ENCODE measurements around the gene RASD2.
"Not testable (repeated sequence)": the region's sequence is repeated elsewhere in the genome, so short reads cannot be mapped to it uniquely, and the experiment has no call there.

The RASD2 gene

DNA sequence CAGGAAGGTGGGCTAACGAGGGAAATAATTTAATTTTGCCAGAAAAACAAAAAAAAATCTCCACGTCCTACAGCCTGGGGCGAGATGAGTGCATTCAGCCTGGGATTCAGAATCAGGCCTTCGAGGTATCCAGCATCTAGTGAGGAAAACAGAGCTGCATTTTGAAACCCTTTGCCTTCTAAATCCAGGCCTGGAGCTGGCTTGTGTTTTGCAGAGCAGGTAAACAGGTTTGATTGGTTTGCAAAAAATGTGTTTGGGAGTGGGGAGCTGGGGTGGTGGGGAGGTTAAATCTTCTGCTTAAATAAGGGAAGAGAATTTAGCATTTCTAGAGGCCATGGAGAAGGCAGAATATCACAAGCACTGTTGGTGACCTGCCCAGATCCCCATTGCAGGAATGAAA lies 29.7 kb upstream of the RASD2 start:
- TF ChIP-seq, protein P1, sequence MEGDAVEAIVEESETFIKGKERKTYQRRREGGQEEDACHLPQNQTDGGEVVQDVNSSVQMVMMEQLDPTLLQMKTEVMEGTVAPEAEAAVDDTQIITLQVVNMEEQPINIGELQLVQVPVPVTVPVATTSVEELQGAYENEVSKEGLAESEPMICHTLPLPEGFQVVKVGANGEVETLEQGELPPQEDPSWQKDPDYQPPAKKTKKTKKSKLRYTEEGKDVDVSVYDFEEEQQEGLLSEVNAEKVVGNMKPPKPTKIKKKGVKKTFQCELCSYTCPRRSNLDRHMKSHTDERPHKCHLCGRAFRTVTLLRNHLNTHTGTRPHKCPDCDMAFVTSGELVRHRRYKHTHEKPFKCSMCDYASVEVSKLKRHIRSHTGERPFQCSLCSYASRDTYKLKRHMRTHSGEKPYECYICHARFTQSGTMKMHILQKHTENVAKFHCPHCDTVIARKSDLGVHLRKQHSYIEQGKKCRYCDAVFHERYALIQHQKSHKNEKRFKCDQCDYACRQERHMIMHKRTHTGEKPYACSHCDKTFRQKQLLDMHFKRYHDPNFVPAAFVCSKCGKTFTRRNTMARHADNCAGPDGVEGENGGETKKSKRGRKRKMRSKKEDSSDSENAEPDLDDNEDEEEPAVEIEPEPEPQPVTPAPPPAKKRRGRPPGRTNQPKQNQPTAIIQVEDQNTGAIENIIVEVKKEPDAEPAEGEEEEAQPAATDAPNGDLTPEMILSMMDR (IDR thresholded peaks at IDR 0.05; ENCODE audit: control insufficient read depth, insufficient read depth, low read depth, low read length, missing control alignments), result no peak
- no peak for DNase-seq (ENCODE audit: low read depth)

DNA sequence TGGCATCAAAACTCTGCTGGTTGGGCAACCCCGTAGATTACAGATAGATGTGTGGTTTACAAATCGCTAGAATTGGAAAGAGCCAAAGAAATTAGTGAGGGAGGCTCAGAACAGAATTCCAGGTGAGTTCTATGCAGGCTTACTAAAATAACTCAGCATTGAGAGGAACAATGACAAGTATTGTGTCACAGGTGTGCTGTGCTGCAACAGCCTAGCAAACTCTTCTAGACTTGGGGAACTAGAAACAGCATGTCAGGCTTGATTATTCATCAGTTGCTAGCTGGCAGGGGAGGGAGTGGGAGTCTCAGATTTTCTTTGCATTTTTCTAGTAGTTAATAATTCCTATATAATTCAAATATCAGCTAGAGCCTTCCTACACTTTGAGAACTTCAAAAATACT lies 26.3 kb upstream of the RASD2 start:
- TF ChIP-seq, protein P1 (IDR thresholded peaks at IDR 0.05; ENCODE audit: control insufficient read depth, insufficient read depth, low read depth, low read length, missing control alignments), result no peak
- DNase-seq (ENCODE audit: low read depth), result no peak
- H3K4me3 ChIP-seq (ENCODE audit: control insufficient read depth, low read depth, low read length), result no peak overlapping the region

More for the DNA sequence above, 29.7 kb upstream of the RASD2 start:
- no peak overlapping the region for H3K4me3 ChIP-seq (ENCODE audit: control insufficient read depth, low read depth, low read length)

DNA sequence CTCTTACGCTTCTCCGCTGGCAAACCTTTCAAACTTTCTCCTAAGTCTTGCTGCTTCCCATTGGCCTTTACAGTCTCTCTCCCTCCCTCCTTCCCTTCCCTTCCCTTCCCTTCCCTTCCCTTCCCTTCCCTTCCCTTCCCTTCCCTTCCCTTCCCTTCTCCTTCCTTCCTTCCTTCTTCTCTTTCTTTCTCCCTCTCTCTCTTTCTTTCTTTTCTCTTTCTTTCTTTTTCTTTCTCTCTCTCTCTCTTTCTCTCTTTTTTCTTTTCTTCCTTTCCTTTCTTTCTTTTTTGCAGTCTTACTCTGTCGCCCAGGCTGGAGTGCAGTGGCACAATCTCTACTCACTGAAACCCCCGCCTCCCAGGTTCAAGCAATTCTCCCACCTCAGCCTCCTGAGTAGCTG lies 24.7 kb upstream of the RASD2 start:
- H3K4me3 ChIP-seq (ENCODE audit: control insufficient read depth, low read depth, low read length); DNase-seq (ENCODE audit: low read depth): not testable (repeated sequence)

DNA sequence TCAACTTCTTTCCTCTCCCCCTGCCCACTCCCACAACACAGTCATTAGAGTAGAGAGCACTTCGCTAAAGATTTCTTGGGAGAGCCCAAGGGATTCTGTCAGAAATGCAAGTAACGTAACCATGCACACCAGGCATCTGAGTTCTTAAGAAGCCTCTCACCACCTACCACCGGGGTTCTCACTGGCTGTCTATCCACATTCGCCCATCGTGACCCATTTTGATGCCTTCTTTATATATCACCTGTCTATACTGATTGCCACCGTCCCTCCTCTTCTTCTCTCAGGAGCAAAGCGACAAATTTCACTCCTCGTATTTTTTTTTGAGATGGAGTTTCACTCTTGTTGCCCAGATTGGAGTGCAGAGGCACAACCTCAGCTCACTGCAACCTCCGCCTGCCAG lies 23.9 kb upstream of the RASD2 start:
- no peak for DNase-seq (ENCODE audit: low read depth)
- TF ChIP-seq, protein P1 (IDR thresholded peaks at IDR 0.05; ENCODE audit: control insufficient read depth, insufficient read depth, low read depth, low read length, missing control alignments), result no peak

DNA sequence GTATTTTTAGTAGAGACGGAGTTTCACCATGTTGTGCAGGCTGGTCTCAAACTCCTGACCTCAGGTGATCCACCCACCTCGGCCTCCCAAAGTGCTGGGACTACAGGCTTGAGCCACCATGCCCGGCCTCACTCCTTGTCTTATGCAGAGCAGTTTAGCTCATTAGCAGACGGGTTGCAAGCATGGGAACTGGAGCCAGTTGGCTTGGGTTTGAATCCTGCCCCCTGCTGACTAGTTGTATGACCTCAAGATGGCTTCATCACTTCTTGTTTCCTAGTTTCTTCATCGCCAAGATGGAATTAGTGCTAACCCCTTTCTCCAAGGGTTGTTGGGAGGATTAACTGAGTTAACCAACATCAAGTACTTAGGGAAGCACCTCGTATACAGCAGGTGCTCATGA lies 23.4 kb upstream of the RASD2 start:
- TF ChIP-seq, protein P1 (IDR thresholded peaks at IDR 0.05; ENCODE audit: control insufficient read depth, insufficient read depth, low read depth, low read length, missing control alignments), result no peak
- no peak for DNase-seq (ENCODE audit: low read depth)
- no peak overlapping the region for H3K4me3 ChIP-seq (ENCODE audit: control insufficient read depth, low read depth, low read length)

More for the DNA sequence above, 23.9 kb upstream of the RASD2 start:
- H3K4me3 ChIP-seq (ENCODE audit: control insufficient read depth, low read depth, low read length), result no peak overlapping the region

DNA sequence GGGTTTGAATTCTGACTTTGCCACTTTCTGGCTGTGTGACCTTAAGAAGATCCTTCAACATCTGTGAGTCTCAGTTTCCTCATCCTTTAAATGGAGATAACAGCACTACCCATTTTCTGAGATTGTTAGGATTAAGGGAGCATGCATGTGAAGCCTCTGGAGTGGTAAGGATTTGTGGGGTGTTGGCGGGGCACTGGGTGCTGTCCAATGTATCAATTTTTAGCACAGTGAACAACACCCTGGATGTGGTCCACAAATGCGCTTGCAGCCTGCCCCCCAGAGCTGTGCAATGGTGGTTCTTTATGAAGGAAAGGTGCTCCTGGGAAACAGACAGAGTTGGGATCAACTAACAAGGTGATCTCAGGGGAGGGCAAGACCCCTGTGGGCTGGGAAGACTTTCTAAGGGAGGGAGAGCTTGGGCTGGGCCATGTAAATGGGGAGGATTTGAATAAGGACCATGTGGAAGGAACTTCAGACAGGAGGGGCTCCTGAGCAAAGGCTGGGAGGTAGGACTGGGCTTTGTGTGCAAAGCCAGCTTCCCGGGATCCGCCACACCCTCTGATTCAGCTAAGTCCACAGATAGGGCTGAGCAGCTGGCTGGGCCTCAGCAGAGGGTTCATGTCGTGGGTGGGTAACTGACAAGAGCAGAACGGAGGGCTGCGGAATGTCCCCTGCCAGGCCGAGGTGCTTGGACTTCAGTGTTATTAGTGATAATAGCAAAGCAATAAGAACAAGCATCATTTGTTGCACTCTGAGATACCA lies 22.7 kb upstream of the RASD2 start:
- no peak overlapping the region for H3K4me3 ChIP-seq (ENCODE audit: control insufficient read depth, low read depth, low read length)
- TF ChIP-seq, protein P1 (IDR thresholded peaks at IDR 0.05; ENCODE audit: control insufficient read depth, insufficient read depth, low read depth, low read length, missing control alignments), result no peak
- no peak for DNase-seq (ENCODE audit: low read depth)

DNA sequence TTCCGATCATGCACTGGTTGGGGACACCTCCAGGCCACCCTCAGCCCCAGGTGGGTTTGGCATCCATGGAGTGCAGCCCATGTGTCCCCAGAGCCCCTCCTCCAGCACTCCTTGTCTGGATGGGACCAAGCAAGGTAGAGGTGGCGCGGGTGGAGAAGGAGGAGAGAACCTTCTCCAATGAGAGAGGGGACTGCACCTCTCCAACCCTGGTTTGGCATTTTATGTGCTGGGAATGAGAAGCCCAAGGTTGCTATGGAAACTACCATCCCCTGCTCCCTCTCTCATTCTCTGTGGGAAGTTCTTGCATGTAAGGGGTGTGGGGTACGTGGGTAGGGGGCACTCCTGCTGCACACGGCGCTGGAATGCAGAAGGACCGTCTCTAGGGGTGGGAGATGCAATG lies 21.8 kb upstream of the RASD2 start:
- H3K4me3 ChIP-seq (ENCODE audit: control insufficient read depth, low read depth, low read length), result no peak overlapping the region
- no peak for DNase-seq (ENCODE audit: low read depth)
- TF ChIP-seq, protein P1 (IDR thresholded peaks at IDR 0.05; ENCODE audit: control insufficient read depth, insufficient read depth, low read depth, low read length, missing control alignments), result no peak
